GM21528 (cell line): ENCODE data around the gene SRGAP3.

Experiments used
- ATAC-seq: cut with Tn5 transposase; IDR thresholded peaks from one replicate; pipeline ENCODE4 v1.9.1; 2021; ENCODE audit warnings: mild to moderate bottlenecking, moderate library complexity; ENCODE audit not compliant: unreplicated experiment, low FRiP score

The SRGAP3 gene

GRCh38 chr3:8996681-8997121 lies 252.7 kb downstream of the SRGAP3 start:
- ATAC-seq, result no peak

GRCh38 chr3:8996216-8996615 lies 253.2 kb downstream of the SRGAP3 start:
- ATAC-seq, result no peak

GRCh38 chr3:8994226-8994625 lies 255.2 kb downstream of the SRGAP3 start:
- ATAC-seq, result no peak

- no peak for ATAC-seq
Observed at GRCh38 chr3:8993331-8993730, 256.1 kb downstream of the SRGAP3 start.

GRCh38 chr3:8992854-8993253 lies 256.6 kb downstream of the SRGAP3 start:
- ATAC-seq, result no peak

- ATAC-seq, result no peak
Observed at GRCh38 chr3:8992199-8992598, 257.2 kb downstream of the SRGAP3 start.

GRCh38 chr3:8990266-8991215 lies 258.9 kb downstream of the SRGAP3 start:
- ATAC-seq, result no peak

- ATAC-seq, result no peak
Observed at GRCh38 chr3:8988791-8989558, 260.5 kb downstream of the SRGAP3 start.

GRCh38 chr3:8988384-8988655 lies 261.1 kb downstream of the SRGAP3 start:
- ATAC-seq, result no peak

- peak; percentile 71 for ATAC-seq
Observed at GRCh38 chr3:8987645-8988383, 261.6 kb downstream of the SRGAP3 start.

GRCh38 chr3:8987226-8987625 lies 262.2 kb downstream of the SRGAP3 start:
- ATAC-seq, result no peak

- ATAC-seq, result no peak
Observed at GRCh38 chr3:8986741-8987140, 262.7 kb downstream of the SRGAP3 start.

GRCh38 chr3:8985876-8986275 lies 263.6 kb downstream of the SRGAP3 start:
- ATAC-seq, result no peak

- ATAC-seq, result no peak
Observed at GRCh38 chr3:8985411-8985831, 264.0 kb downstream of the SRGAP3 start.

- ATAC-seq, result no peak
Observed at GRCh38 chr3:8984526-8984925, 264.9 kb downstream of the SRGAP3 start.

- no peak for ATAC-seq
Observed at GRCh38 chr3:8984081-8984480, 265.4 kb downstream of the SRGAP3 start.

GRCh38 chr3:8983591-8983990 lies 265.9 kb downstream of the SRGAP3 start:
- no peak for ATAC-seq

GRCh38 chr3:8983026-8983425 lies 266.4 kb downstream of the SRGAP3 start:
- no peak for ATAC-seq

- ATAC-seq, result no peak
Observed at GRCh38 chr3:8982509-8982908, 266.9 kb downstream of the SRGAP3 start.

GRCh38 chr3:8981700-8982099 lies 267.7 kb downstream of the SRGAP3 start:
- no peak for ATAC-seq

GRCh38 chr3:8981296-8981695 lies 268.1 kb downstream of the SRGAP3 start:
- ATAC-seq, result no peak
